DND-41 (cell line): ENCODE data around the gene KRT80.
A peak's percentile ranks its signal among the peaks of the same experiment; 100 is the strongest.

Experiments used
- ATAC-seq: fragments of 200-7000 bp; cut with Tn5 transposase; 3 replicates; pipeline ENCODE4 v1.9.1; 2021; ENCODE audit warnings: low read depth; ENCODE audit not compliant: insufficient read depth
- DNase-seq: peaks from one replicate; pipeline ENCODE4 v3.0.0-alpha.2; 2020
- H2AFZ ChIP-seq: 2 replicates; pipeline ENCODE4 v1.6.0; 2012; ENCODE audit warnings: low read depth, low read length
- H3K27ac ChIP-seq: 2 replicates; pipeline ENCODE4 v1.5.1; 2012; ENCODE audit warnings: low read length, inconsistent platforms
- H3K27me3 ChIP-seq: fragments of 200-600 bp; sonication (generic); 2 replicates; pipeline ENCODE4 v1.6.0; 2012; ENCODE audit warnings: low read length, mild to moderate bottlenecking, inconsistent platforms; ENCODE audit not compliant: insufficient read depth, poor library complexity
- H3K36me3 ChIP-seq: 2 replicates; pipeline ENCODE4 v1.5.1; 2012; ENCODE audit warnings: low read length, inconsistent platforms; ENCODE audit not compliant: insufficient read depth
- H3K4me1 ChIP-seq: 2 replicates; pipeline ENCODE4 v1.5.1; 2012; ENCODE audit warnings: mild to moderate bottlenecking, low read length; ENCODE audit not compliant: insufficient read depth
- H3K4me2 ChIP-seq: 2 replicates; pipeline ENCODE4 v1.6.0; 2012; ENCODE audit warnings: mild to moderate bottlenecking, moderate library complexity, low read length, inconsistent platforms; ENCODE audit not compliant: insufficient read depth
- H3K4me3 ChIP-seq, 2 experiments: fragments of 200-600 bp in 1 of 2; shearing (Covaris generic) in 1 of 2; 2 replicates each; pipeline ENCODE4 v1.5.1; 2012 to 2016; ENCODE audit warnings: inconsistent platforms in 2 of 2, low read length in 2 of 2, mild to moderate bottlenecking in 2 of 2, low read depth in 1 of 2, moderate library complexity in 1 of 2
- H3K79me2 ChIP-seq: 2 replicates; pipeline ENCODE4 v1.6.0; 2012; ENCODE audit warnings: low read length, inconsistent platforms; ENCODE audit not compliant: insufficient read depth
- H3K9ac ChIP-seq: 2 replicates; pipeline ENCODE4 v1.6.0; 2012; ENCODE audit warnings: low read depth, mild to moderate bottlenecking, inconsistent platforms, low read length, moderate library complexity
- H3K9me3 ChIP-seq: 2 replicates; pipeline ENCODE4 v1.5.1; 2012; ENCODE audit warnings: low read length, moderate library complexity, mild to moderate bottlenecking, inconsistent platforms; ENCODE audit not compliant: insufficient read depth, severe bottlenecking
- H4K20me1 ChIP-seq: 2 replicates; pipeline ENCODE4 v1.6.0; 2012; ENCODE audit warnings: low read length; ENCODE audit not compliant: insufficient read depth
- EZH2 ChIP-seq: IDR thresholded peaks from 3 replicates; pipeline ENCODE4 v1.6.1; 2012; ENCODE audit warnings: borderline replicate concordance, low read depth, mild to moderate bottlenecking, moderate library complexity, low read length, inconsistent platforms; ENCODE audit not compliant: severe bottlenecking
- TF ChIP-seq, protein P1 (sequence below): IDR thresholded peaks from 2 replicates; pipeline ENCODE4 v1.5.1; 2012; ENCODE audit warnings: borderline replicate concordance, low read length, moderate library complexity, mild to moderate bottlenecking; ENCODE audit not compliant: poor library complexity, severe bottlenecking; ENCODE audit errors: extremely low read depth

The KRT80 gene

DNA sequence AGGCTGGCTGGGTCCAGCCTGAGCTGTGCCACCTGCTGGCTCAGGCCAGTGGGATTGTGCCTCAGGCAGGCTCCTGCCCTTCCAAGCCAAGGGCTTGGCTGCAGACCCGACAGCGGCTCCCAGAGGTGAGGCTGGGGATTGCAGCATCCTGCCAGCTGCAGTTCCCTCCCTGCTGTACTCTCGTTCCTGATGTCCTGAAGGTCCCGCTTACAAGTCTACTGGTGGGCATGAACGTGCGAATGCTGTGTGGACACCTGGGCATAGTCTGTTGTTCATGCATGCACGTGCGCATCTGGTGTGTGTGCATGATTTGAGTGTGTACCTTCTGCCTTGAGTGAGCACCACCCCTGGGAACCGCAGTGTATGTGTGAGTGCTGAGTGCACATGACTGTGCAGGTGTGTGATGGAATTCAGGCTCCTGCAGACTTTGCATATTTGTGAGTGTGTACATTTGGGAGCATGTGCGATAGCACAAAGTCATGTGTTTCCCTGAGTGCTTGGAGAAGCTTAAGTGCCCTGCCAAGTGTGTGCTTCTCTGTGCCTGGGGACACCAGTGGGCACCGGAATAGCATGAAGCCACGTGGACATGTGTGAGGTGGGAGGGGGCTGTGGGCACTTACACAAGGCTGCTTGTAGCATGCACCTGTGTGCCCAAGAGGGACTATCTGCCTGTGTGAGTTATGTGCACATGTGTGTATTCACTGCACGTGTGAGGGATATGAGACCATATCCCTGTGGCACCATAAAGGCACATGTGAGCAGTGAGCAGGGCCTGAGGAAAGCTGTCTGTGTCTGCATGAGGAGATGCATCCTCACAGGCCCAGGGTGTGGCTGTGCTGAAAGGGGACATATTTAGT, 22.0 kb upstream of the KRT80 start:
- H3K27ac ChIP-seq: no peak overlapping the region
- H3K4me2 ChIP-seq: no peak overlapping the region
- no peaks in the 10 kb centered on the region for H3K36me3 ChIP-seq
- TF ChIP-seq EZH2: no peak
- TF ChIP-seq, protein P1, sequence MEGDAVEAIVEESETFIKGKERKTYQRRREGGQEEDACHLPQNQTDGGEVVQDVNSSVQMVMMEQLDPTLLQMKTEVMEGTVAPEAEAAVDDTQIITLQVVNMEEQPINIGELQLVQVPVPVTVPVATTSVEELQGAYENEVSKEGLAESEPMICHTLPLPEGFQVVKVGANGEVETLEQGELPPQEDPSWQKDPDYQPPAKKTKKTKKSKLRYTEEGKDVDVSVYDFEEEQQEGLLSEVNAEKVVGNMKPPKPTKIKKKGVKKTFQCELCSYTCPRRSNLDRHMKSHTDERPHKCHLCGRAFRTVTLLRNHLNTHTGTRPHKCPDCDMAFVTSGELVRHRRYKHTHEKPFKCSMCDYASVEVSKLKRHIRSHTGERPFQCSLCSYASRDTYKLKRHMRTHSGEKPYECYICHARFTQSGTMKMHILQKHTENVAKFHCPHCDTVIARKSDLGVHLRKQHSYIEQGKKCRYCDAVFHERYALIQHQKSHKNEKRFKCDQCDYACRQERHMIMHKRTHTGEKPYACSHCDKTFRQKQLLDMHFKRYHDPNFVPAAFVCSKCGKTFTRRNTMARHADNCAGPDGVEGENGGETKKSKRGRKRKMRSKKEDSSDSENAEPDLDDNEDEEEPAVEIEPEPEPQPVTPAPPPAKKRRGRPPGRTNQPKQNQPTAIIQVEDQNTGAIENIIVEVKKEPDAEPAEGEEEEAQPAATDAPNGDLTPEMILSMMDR: peak; percentile 77
- DNase-seq: peak; percentile 50
- no peaks in the 10 kb centered on the region for H3K79me2 ChIP-seq
- peak; percentile 75 for ATAC-seq
- H3K4me3 ChIP-seq: no peak overlapping the region
- H3K9ac ChIP-seq: no peak overlapping the region
- H3K9me3 ChIP-seq: no peaks in the 10 kb centered on the region
- H2AFZ ChIP-seq: no peak overlapping the region
- peaks cover 11% of the 10 kb centered on the region for H3K27me3 ChIP-seq
- H4K20me1 ChIP-seq: no peaks in the 10 kb centered on the region; the same call in 1 of the 2 replicates
- H3K4me1 ChIP-seq: no peaks in the 10 kb centered on the region

DNA sequence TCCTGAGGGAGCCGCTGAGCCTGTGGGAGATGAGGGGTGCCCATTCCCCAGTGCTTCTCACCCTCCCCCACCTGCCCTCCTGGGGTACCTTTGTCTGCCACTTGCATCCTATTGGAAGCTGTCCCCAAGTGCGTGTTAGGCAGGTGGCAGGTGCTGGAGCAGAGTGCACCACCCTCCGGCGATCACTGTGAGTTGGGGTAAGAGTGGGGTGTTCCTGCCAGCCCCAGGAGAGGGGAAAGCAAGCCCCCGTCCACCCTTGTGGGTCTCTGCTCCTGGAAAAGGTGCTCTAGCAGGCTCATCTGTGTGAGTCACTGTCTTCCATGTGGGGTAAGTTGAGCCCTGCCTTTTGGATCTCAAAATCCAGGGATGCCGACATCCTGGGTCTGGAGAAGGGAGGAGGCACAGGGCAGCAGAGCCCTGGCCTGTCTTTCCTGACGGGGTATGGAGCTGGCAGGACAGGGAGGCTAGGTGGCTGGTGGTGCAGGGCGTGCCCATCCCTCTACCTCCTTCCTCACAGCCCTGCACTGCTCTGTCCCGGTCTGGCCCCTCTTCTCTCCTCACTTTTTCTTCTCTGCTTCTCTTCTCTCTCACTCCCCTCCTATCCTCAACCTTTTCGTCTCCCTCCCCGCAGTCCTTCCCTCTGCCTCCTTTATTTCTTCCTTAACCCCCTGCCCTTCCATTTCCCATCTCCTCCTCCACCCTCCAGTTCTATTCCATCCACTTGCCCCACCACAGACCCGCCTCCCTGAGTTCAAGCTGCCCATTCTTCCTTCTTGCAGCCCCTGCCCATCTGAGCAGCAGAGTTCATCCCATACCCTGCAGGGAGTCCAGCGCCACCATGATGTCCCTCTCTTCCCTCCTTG, 21.1 kb upstream of the KRT80 start:
- Histone ChIP-seq H3K4me2 (no peak overlapping the region), H3K4me3 (no peak overlapping the region), H3K4me1 (no peaks in the 10 kb centered on the region), H3K36me3 (no peaks in the 10 kb centered on the region), H4K20me1 (no peaks in the 10 kb centered on the region; the same call in 1 of the 2 replicates), H3K9me3 (no peaks in the 10 kb centered on the region), H3K79me2 (no peaks in the 10 kb centered on the region), H2AFZ (no peak overlapping the region), H3K27me3 (peaks cover 10% of the 10 kb centered on the region), H3K9ac (no peak overlapping the region), H3K27ac (no peak overlapping the region)
- no peak for DNase-seq
- TF ChIP-seq EZH2: no peak
- TF ChIP-seq, protein P1: no peak
- ATAC-seq: no peak

DNA sequence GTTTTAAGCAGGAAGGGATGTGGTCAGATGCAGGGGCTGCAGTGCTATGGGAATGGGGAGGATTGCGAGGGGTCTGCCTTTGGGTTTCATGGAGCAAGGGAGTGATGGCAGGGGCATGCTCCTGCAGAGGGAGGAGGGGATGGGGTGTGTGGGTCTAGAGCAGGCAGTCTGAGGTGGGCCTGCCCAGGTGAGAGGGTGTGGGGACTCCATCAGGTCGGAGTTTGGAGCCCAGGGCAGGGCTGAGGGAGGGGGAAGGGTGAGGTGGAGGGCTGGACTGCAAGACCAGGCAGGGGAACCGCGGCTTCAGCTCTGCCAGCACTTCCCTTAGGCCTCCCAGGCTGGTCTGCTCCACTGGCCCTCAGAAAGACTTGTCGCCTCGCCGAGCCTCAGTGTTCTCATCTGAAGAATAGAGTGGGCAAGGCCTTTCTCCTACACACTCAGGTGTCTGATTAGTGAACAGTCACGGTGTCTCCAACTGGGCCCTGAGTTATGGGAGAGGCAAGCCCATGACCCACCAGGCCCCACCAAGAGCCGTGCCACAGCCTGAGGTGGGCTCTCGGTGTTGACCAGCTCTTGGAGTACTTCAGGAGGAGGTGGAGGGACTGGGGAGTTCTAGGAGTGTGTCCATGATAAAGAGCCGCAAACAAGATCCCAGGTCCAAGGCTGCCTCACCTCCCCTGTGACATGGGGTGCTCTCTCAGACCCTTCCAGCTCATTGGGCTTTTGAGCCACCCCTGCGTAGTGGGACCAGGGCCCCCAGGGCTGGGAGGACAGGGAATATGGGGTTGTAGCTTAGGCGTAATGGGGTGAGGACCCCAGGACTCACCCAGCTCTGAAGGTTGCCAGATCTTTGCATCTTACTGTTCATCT, 20.1 kb upstream of the KRT80 start:
- Histone ChIP-seq H3K4me1 (no peaks in the 10 kb centered on the region), H3K9ac (no peak overlapping the region), H3K27me3 (peaks cover 13% of the 10 kb centered on the region), H3K79me2 (no peaks in the 10 kb centered on the region), H3K27ac (no peak overlapping the region), H3K36me3 (no peaks in the 10 kb centered on the region), H3K9me3 (no peaks in the 10 kb centered on the region), H3K4me3 (no peak overlapping the region), H2AFZ (no peak overlapping the region), H4K20me1 (no peaks in the 10 kb centered on the region; the same call in 1 of the 2 replicates), H3K4me2 (no peak overlapping the region)
- no peak for ATAC-seq
- no peak for TF ChIP-seq EZH2
- TF ChIP-seq, protein P1: no peak
- no peak for DNase-seq
